ENCODE measurements around the gene ZNF780B. TPM values are rescaled to one million over a fixed set of nuclear protein-coding genes. Genes with fewer than 3 reads are reported as not detected.
A peak's percentile ranks its signal among the peaks of the same experiment; 100 is the strongest.
"Not testable (repeated sequence)": the region's sequence is repeated elsewhere in the genome, so short reads cannot be mapped to it uniquely, and the experiment has no call there.

The ZNF780B gene
- total RNA-seq, 2 donors from 2014 or later = 11.2 to 13.6 TPM

DNA sequence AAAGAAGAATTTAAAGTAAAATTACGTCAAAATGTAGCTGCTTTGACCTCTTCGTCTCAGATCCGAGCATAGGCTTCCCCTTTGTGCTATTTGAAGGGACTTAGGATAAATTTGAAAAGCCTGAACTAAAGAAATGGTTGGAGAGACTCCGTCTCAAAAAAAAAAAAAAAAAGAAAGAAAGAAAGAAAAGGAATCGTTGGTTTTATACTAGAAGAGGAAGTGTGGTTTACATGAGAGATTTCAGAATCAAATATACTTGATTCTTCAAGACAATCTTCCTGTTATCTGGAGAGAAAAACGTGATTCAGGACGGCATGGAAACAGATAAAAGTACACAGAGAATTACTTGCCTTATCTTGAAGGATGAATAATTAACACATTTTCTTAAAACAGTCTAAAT lies 474 bp upstream of the ZNF780B start:
- no peak for DNase-seq (ENCODE audit: low spot score)
- peak overlapping the region; percentile 73 to 76 for H3K4me3 ChIP-seq
- peaks cover 6 to 21% of the 10 kb centered on the region in 2 donors for H3K9me3 ChIP-seq
- no peaks in the 10 kb centered on the region for H3K36me3 ChIP-seq
- H3K4me1 ChIP-seq = peaks cover 0 to 15% of the 10 kb centered on the region in 2 donors
- H3K27ac ChIP-seq = peak overlapping the region; percentile 68 to 78
- TF ChIP-seq CTCF (IDR thresholded peaks at IDR 0.05) = no peak
- no peaks in the 10 kb centered on the region for H3K27me3 ChIP-seq

- DNase-seq (ENCODE audit: low spot score) = no peak
- Histone ChIP-seq H3K9me3 (peaks cover 4 to 12% of the 10 kb centered on the region in 2 donors), H3K4me3 (peak overlapping the region; percentile 73 to 76), H3K27me3 (no peaks in the 10 kb centered on the region), H3K36me3 (no peaks in the 10 kb centered on the region), H3K4me1 (peaks cover 0 to 15% of the 10 kb centered on the region in 2 donors), H3K27ac (peak overlapping the region; percentile 68 to 78)
- no peak for TF ChIP-seq CTCF (IDR thresholded peaks at IDR 0.05)
Observed at GRCh38 chr19:40055049-40055448, 982 bp downstream of the ZNF780B start.

- Histone ChIP-seq H3K36me3 (no peaks in the 10 kb centered on the region), H3K4me1 (peaks cover 0 to 15% of the 10 kb centered on the region in 2 donors), H3K27me3 (no peaks in the 10 kb centered on the region), H3K4me3 (peak overlapping the region; percentile 73 to 76), H3K27ac (no peak overlapping the region), H3K9me3 (peaks cover under 1 to 8% of the 10 kb centered on the region in 2 donors)
- no peak for DNase-seq (ENCODE audit: low spot score)
- TF ChIP-seq CTCF (IDR thresholded peaks at IDR 0.05) = no peak
Observed at GRCh38 chr19:40054632-40055031, 1.4 kb downstream of the ZNF780B start.

GRCh38 chr19:40053491-40053890 lies 2.5 kb downstream of the ZNF780B start:
- peaks cover 0 to 15% of the 10 kb centered on the region in 2 donors for H3K4me1 ChIP-seq
- H3K27me3 ChIP-seq = no peaks in the 10 kb centered on the region
- H3K4me3 ChIP-seq = no peak overlapping the region

DNA sequence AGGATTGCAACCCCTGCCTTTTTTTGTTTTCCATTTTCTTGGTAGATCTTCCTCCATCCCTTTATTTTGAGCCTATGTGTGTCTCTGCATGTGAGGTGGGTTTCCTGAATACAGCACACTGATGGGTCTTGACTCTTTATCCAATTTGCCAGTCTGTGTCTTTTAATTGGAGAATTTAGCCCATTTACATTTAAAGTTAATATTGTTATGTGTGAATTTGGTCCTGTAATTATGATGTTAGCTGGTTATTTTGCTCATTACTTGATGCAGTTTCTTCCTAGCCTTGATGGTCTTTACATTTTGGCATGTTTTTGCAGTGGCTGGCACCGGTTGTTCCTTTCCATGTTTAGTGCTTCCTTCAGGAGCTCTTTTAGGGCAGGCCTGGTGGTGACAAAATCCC lies 14.3 kb downstream of the ZNF780B start:
- Histone ChIP-seq H3K36me3 (peaks cover 41% of the 10 kb centered on the region), H3K9me3 (peaks cover 2 to 58% of the 10 kb centered on the region in 2 donors)
- not testable (repeated sequence) for H3K27ac ChIP-seq; H3K27me3 ChIP-seq; H3K4me1 ChIP-seq; DNase-seq (ENCODE audit: low spot score); H3K4me3 ChIP-seq

More at GRCh38 chr19:40053491-40053890, 2.5 kb downstream of the ZNF780B start:
- Histone ChIP-seq H3K9me3 (no peaks in the 10 kb centered on the region), H3K36me3 (peaks cover 5% of the 10 kb centered on the region), H3K27ac (no peak overlapping the region)
- no peak for DNase-seq (ENCODE audit: low spot score)
- TF ChIP-seq CTCF (IDR thresholded peaks at IDR 0.05) = no peak

GRCh38 chr19:40038047-40038446 lies 18.0 kb downstream of the ZNF780B start:
- not testable (repeated sequence) for DNase-seq (ENCODE audit: low spot score); H3K4me3 ChIP-seq; H3K27ac ChIP-seq; H3K4me1 ChIP-seq; H3K27me3 ChIP-seq
- Histone ChIP-seq H3K9me3 (peaks cover 21 to 69% of the 10 kb centered on the region in 2 donors), H3K36me3 (peaks cover 18% of the 10 kb centered on the region)

DNA sequence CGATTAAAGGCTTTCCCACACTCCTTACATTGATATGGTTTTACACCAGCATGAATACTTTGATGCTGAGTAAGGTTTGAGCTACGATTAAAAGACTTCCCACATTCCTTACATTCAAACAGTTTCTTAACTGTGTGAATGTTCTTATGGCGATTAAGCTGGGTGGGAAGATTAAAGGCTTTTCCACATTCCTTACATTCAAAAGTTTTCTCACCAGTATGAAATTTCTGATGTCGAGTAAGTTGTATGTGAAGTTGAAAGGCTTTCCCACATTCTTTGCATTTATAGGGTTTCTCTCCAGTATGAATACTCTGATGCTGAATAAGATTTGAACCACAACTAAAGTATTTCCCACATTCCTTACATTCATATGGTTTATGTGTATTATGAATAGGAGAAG lies 20.0 kb downstream of the ZNF780B start:
- H3K4me3 ChIP-seq = no peak overlapping the region
- no peak for TF ChIP-seq CTCF (IDR thresholded peaks at IDR 0.05)
- peaks cover 32 to 76% of the 10 kb centered on the region in 2 donors for H3K9me3 ChIP-seq
- H3K36me3 ChIP-seq = peaks cover 16% of the 10 kb centered on the region
- no peak overlapping the region for H3K27ac ChIP-seq
- H3K27me3 ChIP-seq = no peaks in the 10 kb centered on the region
- no peaks in the 10 kb centered on the region for H3K4me1 ChIP-seq
- DNase-seq (ENCODE audit: low spot score) = no peak

Measured in right atrium auricular region (tissue), 2 donors.